NCI-H128 (cell line): Measurements from ENCODE around the gene RPRD1A.
"Not testable (repeated sequence)": the region's sequence is repeated elsewhere in the genome, so short reads cannot be mapped to it uniquely, and the experiment has no call there.

Experiments
- DNase-seq: peaks from one replicate; lab custom pipeline; 2025; ENCODE audit not compliant: unreplicated experiment; lab: John Stamatoyannopoulos, UW

RPRD1A gene

GRCh38 chr18:35972197-35973000 is 95.0 kb downstream of the RPRD1A start, which contains the start of gene RMP24:
Gene RMP24 (plus strand): TSS chr18:35972679.
- peak; percentile 97 for DNase-seq

GRCh38 chr18:35971661-35972196 is 95.6 kb downstream of the RPRD1A start:
- DNase-seq: no peak

- DNase-seq: no peak
Measured at GRCh38 chr18:35969676-35970075, 97.7 kb downstream of the RPRD1A start.

- no peak for DNase-seq
Measured at GRCh38 chr18:35968278-35968880, 99.0 kb downstream of the RPRD1A start.

- DNase-seq: not testable (repeated sequence)
Measured at GRCh38 chr18:35967866-35968265, 99.5 kb downstream of the RPRD1A start.

GRCh38 chr18:35964319-35964718 is 103.0 kb downstream of the RPRD1A start:
- DNase-seq: no peak

GRCh38 chr18:35962320-35962719 is 105.0 kb downstream of the RPRD1A start:
- DNase-seq: no peak

- no peak for DNase-seq
Measured at GRCh38 chr18:35956226-35956625, 111.1 kb downstream of the RPRD1A start.

GRCh38 chr18:35953688-35954087 is 113.7 kb downstream of the RPRD1A start:
- DNase-seq: no peak

- no peak for DNase-seq
Measured at GRCh38 chr18:35950628-35950982, 116.8 kb downstream of the RPRD1A start.

- DNase-seq: peak; percentile 75
Measured at GRCh38 chr18:35949903-35950627, 117.3 kb downstream of the RPRD1A start.

- DNase-seq: no peak
Measured at GRCh38 chr18:35949090-35949489, 118.3 kb downstream of the RPRD1A start.

- DNase-seq: no peak
Measured at GRCh38 chr18:35948080-35948479, 119.3 kb downstream of the RPRD1A start.

GRCh38 chr18:35942661-35943060 is 124.7 kb downstream of the RPRD1A start:
- no peak for DNase-seq

GRCh38 chr18:35942133-35942532 is 125.2 kb downstream of the RPRD1A start:
- DNase-seq: no peak

- DNase-seq: no peak
Measured at GRCh38 chr18:35941299-35941698, 126.1 kb downstream of the RPRD1A start.
